Right forelimb (tissue), 1 donor: ENCODE measurements around the gene C1orf87.

ENCODE experiments used
- DNase-seq: peaks from one replicate; pipeline ENCODE4 v3.0.0-alpha.2; 2018

C1orf87 gene

DNA sequence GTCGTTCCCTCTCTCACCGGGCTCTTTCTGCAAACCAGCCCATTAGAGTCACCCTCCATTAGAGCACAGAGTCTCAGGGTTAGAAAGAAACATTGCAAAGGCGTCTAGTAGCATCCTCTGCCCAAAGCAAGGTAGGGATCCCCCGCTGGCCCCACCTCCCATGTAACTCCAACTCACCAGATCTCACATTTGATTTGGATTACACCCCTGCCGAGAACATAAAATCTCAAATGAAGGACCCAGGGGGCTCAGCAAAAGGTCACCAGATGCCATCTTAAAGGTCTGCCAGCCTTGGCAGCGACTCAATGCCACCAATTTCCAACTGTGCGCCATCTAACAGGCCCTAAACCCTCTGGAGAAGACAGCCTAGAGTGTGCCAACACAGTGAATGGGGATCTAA is 14.1 kb downstream of the C1orf87 start:
- no peak for DNase-seq

DNA sequence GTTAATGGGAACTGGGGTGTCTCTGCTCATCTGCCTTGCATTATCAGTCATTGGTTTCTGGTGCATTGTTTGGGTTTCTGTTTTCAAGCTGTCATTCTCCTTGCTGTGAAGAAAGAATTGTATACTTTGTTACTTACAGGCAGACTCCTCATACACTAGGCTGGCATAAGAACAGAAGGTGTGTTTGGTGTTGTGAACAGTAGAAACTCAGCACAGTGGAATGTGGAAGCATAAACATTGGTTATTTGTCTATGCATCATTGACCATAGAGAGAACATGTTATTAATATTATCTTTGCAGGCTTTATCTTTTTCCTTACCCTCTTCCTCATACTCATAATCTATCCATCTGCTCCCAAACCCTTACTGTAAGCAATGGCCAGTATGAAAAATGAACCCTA is 18.2 kb downstream of the C1orf87 start:
- no peak for DNase-seq

DNA sequence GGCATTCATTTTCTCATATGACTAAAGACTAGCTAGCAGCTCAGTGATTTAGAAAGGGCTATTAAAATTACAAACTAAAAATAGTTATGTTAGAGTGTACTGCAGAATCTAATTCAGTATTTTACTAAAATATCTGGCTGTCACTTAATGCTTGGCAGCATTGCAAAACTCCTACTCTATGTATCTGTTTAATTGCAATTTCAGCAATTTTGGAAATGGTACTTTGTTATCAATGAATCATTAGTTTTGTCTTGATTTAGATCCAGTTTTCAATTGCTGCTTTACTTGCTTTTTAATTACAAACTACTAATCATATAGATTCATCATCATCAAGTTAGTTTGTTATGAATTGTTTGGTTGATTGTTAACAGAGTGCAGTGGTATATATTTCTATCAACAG is 19.2 kb downstream of the C1orf87 start:
- no peak for DNase-seq

DNA sequence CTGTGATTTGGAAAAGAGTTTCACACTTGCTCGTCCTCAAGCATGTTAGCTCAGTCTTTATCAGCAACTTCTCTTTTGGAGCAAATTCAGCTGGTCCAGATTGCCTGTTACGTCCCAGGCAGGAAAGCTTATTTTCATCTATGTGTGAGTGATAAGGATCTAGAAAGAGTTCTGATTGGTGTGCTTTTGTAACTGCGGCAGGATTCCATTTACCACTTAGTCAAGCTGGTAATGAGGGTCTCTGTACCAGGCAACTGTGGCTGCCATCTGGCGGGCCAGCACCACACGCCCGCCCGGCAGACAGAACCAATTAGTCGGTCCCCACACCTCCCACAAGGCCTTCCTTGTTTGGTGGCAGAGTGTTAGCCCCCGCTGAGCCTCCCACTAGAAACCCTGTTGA is 21.0 kb downstream of the C1orf87 start:
- no peak for DNase-seq

DNA sequence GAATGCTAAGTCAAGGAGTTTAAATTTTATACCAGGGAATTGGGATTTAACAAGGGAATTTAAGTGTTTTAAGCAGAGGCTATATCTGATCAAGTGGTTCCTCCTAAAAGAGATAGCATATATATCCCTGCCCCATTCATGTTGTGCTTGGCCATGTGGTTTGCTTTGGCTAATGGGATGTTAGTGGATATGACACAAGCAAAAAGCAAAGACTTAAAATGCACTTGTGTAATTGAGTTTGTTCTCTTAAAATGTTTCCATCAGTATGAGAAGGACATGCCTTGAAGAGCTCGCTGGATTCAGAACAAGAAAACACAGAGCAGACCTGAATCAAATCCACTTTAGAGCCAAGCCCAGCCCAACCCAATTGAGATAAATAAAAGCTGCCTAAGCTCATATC is 22.4 kb downstream of the C1orf87 start:
- no peak for DNase-seq

DNA sequence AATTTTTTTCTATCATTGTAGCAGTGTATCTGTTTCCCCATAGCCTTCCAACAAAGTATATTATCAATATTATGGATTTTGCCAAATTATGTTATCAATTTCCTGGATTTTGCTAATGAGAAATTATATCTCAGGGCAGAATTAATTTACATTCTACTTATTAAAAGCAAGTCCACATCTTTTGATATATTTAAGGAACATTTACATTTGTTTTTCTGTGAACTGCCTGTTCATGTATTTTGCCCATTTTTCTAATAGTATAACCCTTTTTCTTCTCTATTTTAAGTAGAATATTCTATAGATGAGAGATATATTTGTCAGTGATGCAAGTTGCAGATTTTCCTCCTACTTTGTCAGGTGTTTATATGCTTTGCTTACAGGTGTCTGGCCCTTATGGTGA is 24.4 kb downstream of the C1orf87 start:
- DNase-seq = no peak

DNA sequence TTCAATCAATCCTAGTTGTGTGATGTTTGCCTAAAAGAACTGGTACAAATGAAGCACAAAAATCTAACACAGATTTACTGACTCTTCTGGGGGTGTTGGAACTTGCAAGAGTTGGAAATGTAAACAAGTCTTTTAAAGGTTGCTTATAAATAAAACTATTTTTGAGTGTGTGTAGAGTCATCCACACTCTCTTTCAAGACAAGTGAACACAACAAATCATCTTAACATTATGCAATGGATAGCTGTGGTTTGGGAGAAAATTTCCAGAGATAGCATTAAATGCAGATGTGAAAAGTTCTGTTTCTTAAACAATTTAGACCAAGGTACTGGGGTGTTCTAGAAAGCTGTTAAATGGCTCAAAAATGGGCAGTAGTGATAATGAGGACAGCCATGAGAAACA is 28.7 kb downstream of the C1orf87 start:
- DNase-seq = no peak

DNA sequence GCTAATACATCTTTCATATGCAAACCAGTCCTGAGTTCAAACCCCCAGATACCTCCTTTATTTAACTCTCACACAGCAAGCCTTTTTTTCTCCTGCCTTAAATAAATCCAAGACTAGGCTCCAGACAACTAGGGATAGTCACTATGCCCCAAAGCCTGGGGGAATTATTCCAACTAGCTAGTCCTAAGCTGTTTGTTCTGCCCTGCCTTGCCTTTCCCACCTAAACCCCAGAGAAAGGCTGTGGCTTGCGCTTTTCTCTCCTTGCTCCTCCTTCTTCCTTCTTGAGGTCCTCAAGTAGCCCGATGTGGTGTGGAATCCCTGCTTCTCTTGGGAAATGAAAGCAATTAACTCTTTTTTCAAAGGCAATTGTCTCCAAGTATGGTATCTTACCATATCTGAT is 31.8 kb downstream of the C1orf87 start:
- no peak for DNase-seq

DNA sequence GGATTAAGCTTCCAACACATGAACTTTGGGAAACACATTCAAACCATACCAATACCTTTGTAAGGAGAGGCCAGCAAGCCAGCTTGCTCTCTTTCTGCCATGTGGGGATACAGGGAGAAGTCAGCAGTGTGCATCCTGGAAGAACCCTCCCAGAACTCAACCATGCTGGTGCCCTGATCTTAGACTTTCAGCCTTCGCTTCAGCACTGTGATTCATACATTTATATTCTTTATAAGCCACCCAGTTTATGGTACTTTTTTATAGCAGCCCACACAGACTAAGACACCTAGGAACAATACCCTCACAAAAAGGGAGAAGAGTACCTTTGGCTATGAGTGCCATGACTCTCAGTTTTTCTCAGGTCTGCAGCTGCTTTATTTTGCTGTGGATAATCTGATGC is 35.9 kb downstream of the C1orf87 start:
- no peak for DNase-seq

DNA sequence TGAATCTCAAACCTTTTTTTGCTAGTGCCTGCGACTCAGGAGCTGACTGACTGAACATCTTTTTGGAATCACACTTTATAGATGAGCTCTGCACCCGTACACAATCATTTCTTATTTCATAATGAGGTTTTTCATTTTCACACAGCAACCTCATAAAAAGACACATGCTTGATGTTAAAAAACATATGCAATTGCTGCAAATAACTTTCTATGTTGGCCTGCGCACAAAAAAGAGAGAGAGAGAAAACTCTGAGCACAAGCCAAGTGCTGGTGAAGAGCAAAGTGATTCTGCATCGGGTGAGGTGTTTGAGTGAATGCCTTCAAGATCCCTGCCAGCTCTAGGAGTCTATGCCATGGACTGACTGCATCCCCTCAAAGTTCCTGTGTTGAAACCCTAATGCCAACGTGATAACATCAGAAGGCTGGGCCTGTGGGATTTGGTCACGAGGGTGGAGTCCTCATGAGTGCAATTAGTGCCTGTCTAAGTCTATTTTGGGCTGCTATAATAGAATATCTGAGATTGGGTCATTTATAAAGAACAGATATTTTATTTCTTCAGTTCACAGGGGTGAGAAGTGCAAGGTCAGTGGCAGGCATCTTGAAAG is 36.6 kb downstream of the C1orf87 start:
- DNase-seq = no peak

DNA sequence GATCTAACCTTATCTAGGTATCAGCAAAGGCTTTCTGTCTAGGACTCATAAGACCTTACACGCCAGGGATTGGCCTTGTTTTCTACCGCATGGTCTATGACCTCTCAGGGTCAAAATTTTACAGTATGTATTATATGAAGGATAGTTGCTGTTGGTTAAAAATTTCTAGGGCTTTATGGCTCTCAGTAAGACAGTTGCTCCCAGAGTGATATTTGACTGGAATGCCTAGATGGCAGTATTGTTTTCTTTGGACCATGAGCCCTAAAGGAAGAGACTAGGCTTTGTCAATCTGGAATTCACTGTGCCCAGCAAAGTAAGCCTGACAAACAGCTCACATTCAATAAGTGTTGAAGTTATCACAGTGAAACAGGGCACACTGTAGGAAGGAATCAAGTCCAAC is 37.6 kb downstream of the C1orf87 start:
- DNase-seq = no peak

DNA sequence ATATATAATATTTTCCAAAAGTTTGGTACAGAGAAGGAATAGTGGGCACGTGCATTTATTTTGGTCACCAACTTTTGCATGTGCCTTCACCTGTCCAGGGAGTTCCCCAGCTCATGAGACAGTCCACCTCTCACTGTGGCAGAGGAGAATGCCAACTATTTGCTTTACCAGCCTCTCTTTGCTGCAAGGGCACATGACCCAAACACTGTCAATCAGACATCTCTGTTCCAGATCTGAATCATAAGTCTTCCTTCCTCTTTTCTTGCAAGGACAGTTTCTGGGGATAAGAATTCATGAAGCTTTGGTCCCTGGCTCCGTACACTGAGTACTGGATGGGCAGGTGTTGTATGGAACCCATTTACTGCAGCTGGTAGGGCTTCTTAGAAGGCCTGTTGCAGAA is 38.6 kb downstream of the C1orf87 start:
- DNase-seq = no peak

DNA sequence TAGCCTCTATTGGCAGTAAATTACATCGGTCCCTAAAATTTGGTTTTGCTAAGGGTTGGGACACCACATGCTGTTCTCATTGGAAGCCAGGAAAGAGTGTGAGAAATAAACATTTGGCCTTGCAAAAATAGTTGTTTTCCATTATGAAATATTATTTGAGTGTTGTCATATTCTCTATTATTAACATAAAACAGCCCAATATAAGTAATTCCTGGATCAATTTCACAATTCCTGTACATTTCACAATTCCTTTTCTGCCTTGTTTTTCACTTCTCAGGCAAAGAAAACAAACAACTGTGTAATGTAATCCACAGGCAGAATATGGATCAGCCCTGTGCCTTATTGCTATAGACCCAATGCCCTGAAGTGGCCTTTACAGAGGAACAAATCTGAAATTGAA is 40.5 kb downstream of the C1orf87 start:
- no peak for DNase-seq

DNA sequence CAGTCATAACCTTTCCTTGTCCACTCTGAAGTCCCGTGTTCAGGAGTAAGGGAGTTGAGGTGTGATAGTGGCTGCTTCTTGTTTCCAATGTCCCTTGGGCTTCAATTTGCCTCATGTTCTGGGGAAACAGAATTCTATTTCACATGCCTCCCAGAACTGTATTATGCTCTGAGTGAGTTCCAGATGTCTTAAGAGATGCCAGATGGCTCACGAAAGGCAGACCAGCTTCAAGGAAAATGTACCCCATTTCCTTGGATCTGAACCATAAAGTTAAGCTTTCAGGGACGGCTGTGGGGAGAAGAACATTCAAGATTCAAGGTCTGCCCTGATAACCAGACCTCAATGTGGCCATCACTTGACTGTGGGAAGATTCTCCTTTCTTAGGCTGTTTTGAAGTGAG is 42.4 kb downstream of the C1orf87 start:
- no peak for DNase-seq

DNA sequence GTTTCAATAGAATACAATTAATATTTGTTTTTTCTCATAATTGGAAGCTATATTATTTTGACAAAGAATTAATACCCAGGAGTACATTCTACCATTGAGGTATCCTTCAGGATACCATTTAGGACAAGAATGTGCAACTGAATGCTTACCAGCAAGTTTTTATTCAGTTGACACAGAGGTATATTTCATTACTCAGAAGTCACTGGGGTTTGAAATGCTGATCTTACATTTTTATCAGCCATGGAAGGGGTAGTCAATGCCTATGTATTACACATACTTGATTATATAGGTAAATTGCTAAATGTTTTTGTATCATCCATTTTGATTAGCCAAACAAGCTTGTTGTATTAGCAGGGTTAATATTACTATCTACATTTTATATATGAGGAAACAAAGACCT is 48.0 kb downstream of the C1orf87 start:
- DNase-seq = no peak

DNA sequence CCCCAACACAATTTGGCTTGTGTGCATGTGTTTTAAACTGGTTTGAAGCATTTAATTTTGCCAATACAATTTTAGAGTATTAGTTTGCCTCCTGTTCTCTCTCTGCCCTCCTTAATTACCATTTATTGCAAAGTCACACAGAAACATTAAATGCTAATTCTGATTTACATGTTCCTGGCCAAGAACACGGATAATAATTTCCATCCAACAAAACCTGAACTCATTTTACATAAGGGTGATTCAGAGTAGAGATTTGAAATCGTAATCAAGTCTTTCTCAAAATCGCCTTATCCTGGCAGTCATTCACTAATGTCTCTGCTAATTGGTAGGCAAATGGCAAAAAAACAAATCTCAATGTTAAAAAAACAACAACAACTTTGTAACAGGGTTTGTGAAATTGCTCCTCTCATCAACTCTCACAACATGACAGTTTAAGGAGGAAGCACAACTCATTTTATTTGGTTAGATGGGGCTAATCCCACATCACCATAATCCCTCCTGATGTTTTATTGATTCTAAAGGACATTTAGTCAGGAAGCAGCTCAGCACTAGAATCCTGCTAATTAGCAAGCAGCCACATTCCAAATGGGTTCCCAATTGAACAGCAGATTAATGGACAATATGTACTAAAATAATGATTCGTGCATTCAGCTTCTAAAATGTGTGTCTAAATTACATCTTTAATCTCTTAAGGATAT is 55.9 kb downstream of the C1orf87 start:
- no peak for DNase-seq

DNA sequence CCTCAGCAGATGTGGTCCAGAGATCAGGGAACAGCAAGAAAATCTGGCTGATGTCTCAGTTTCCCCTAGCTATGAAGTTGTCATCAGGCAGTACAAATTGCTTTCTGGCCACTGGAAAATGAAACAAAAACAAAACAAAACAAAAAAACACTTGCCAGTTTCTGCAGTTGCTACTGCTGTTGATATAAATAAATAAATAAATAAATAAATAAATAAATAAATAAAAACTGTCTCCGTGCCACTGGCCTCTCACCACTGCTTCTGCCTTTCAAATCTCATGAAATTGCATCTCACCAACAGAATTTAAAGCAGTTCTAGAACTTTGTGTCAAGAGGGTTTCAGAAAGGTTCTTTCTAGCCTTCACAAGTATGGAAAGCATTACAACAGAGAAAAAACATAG is 62.9 kb downstream of the C1orf87 start:
- DNase-seq = no peak

DNA sequence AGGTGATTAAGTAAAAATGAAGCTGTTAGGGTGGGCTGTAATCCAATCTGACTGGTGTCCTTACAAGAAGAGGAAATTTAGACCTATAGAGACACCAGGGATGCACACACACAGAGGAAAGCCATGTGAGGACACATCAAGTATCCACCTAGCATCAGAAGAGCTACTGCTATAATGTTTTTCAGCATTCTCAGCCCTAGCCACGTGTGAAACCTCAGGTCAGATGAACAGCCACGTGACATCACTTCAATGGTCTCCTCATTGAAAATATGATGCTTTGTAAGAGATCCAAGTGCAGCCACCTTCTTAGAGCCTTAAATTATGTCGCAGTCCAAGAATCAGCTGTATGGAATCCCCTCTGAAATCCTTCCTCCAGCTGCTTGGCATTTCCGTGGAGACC is 65.1 kb downstream of the C1orf87 start:
- no peak for DNase-seq

DNA sequence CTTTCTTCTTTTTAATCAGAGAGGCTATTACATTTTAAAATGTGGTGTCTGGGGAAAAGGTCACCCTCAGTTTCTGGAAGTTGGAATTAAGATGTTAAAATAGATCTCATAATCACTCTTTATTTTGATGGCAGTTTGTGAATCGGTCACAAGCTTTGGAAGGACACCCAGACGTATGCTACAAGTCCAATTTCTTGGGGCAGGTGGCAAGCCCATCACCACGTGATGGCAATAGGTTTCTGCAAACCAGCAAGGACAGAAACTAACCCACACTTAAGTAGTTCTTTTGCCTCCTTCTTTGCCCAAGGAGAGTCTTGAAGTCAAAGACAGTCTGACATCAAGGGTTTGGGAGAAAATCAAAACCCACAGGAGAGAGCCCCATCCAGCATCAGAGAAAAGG is 72.9 kb downstream of the C1orf87 start:
- DNase-seq = no peak

DNA sequence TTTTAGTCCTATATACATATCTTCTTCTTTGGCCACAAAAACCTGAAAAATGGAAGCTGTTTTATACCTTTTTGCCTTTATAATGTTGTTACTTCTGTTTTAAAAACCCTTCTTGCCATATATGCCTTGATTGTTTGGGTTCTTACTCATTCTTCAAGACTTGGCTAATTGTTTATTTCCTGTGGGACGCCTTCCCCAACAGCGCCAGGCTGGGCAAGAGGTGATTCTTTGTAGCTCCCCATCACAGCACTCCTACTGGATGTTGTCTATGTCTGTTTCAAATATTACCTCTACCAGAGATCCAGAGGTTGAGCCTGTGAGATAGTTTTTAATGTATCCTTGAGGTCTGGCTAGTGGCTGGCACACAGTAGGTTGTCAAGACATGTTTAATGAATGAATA is 73.8 kb downstream of the C1orf87 start:
- no peak for DNase-seq

DNA sequence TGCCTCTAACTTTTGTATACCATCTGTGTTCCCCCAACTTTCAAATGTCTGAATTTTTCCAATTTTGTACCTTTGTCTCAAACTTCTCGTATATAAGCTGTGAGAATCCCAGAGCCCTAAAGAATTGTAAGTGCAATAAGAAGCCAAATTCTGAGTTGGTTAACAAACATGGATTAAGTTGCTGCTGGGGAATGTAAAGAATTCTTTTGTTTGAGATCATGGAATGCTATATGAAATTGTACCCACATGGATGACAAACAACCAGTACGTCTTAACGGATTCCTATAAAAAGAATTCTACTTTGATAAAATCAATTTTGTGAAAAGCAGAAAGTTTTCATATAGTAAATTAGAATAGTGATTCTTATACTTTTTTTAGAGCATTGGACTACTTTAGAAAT is 74.6 kb downstream of the C1orf87 start:
- no peak for DNase-seq

DNA sequence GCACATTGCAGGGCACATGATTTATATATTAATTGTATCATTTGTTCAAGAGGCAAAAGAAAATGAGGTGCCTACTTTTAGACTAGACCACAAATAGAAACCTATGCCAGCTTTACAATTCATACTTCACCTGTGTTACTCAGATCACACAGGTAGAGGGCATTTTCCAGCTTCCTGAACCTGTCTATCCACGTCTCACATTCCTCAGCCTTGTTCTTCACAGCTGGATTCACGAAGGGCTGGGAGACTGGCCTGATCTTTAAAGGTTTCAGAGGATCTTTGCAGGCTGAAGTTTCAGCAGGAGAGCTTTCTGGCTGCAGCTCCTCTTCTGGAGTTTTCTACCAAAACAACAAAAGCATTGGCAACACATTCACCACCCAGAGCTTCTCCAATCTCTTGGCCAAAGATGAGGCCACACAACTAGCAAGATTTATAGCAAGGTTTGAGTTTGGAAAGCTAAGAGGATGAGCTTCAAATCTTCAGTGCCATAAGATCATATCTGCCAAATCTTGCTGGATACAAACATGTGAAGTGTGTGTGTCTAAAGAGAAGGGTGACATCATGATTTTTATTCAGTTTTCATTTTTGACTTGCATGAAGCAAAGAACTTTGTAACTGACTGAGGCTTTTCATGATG is 76.0 kb downstream of the C1orf87 start:
- DNase-seq = no peak

DNA sequence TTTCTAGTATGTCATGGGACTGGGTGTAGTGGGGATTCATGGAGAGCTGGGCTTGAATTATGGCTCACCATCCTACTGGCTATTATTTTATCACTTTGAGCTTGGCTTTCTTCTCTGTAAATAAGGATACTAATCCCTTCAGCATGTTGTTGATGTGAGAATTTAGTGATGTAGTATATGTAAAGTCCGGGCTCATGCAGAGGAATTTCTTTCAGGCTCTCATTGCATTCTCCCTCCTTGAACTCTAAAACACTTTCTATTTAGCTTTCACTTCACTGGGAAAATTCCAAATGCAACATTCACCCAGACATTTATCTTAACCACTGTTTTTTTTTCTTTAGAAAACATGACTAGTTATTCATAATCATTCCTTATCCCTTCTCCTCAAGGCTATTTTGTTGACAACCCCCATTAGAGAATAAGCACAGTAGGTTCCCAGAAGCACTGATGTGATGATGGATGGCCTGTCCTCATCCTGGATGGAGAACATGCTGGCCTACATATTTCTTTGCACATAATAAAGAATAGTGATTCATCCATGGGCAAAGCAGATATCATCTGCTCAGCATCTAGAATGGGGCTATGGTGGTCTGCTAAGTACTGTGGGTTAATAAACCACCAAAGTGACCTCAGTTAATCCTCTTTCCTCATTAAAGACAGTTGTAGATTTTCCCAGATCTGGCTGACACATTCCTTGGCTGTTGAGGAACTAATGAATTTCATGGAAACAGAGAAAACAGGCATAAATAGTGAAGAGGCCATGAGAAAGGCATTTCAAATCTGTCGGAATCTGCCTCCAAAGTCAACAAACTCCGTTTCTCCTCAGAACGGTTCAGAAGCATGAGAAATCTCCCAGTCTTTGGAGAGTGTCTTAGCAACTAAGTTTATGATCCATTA is 79.0 kb downstream of the C1orf87 start:
- no peak for DNase-seq
